Astrocyte (in vitro differentiated cells and primary cell): Measurements from ENCODE around the gene SLC35F6. TPM values are rescaled to one million over a fixed set of nuclear protein-coding genes. Genes with fewer than 3 reads are reported as not detected.
A peak's percentile ranks its signal among the peaks of the same experiment; 100 is the strongest.

ENCODE experiments used
- DNase-seq: peaks from one replicate; pipeline ENCODE4 v3.0.0-alpha.2; 2010; ENCODE audit warnings: low read depth
- FAIRE-seq: peaks from 2 replicates; lab custom pipeline; 2011; peaks lifted over from hg19 to GRCh38; lab: Jason Lieb, UNC
- H2AFZ ChIP-seq: 2 replicates; pipeline ENCODE4 v1.6.0; 2012; ENCODE audit warnings: low read depth, low read length, inconsistent platforms
- H3K27ac ChIP-seq: 2 replicates; pipeline ENCODE4 v1.5.1; 2011; ENCODE audit warnings: low read depth, low read length, inconsistent platforms
- H3K27me3 ChIP-seq: 2 replicates; pipeline ENCODE4 v1.6.0; 2011; ENCODE audit warnings: low read length, inconsistent platforms; ENCODE audit not compliant: insufficient read depth
- H3K36me3 ChIP-seq: 2 replicates; pipeline ENCODE4 v1.5.1; 2011; ENCODE audit warnings: low read length, inconsistent platforms; ENCODE audit not compliant: insufficient read depth
- H3K4me1 ChIP-seq: 2 replicates; pipeline ENCODE4 v1.5.1; 2011; ENCODE audit warnings: low read length, inconsistent platforms; ENCODE audit not compliant: insufficient read depth
- H3K4me2 ChIP-seq: 2 replicates; pipeline ENCODE4 v1.6.0; 2012; ENCODE audit warnings: low read length, inconsistent platforms
- H3K4me3 ChIP-seq: 2 replicates; pipeline ENCODE4 v1.5.1; 2011; ENCODE audit warnings: low read depth, mild to moderate bottlenecking, low read length, inconsistent platforms; ENCODE audit not compliant: insufficient read depth
- H3K79me2 ChIP-seq: 2 replicates; pipeline ENCODE4 v1.6.0; 2012; ENCODE audit warnings: mild to moderate bottlenecking, low read length, inconsistent platforms; ENCODE audit not compliant: insufficient read depth
- H3K9ac ChIP-seq: 2 replicates; pipeline ENCODE4 v1.6.0; 2012; ENCODE audit warnings: mild to moderate bottlenecking, low read length, inconsistent platforms
- H3K9me3 ChIP-seq: 2 replicates; pipeline ENCODE4 v1.5.1; 2012; ENCODE audit warnings: low read depth, mild to moderate bottlenecking, low read length, inconsistent platforms; ENCODE audit not compliant: insufficient read depth
- H4K20me1 ChIP-seq: 2 replicates; pipeline ENCODE4 v1.6.0; 2012; ENCODE audit warnings: low read length, inconsistent platforms; ENCODE audit not compliant: insufficient read depth
- H3K27ac Mint-ChIP-seq: one replicate; pipeline ENCODE4 v1.8.0; 2021; ENCODE audit warnings: mild to moderate bottlenecking, mixed read lengths; ENCODE audit not compliant: unreplicated experiment
- H3K27me3 Mint-ChIP-seq: one replicate; pipeline ENCODE4 v1.8.0; 2021; ENCODE audit warnings: low read depth, mixed read lengths; ENCODE audit not compliant: unreplicated experiment
- H3K36me3 Mint-ChIP-seq: one replicate; pipeline ENCODE4 v1.8.0; 2021; ENCODE audit warnings: low read depth, mixed read lengths; ENCODE audit not compliant: unreplicated experiment
- H3K4me1 Mint-ChIP-seq: one replicate; pipeline ENCODE4 v1.8.0; 2021; ENCODE audit warnings: low read depth, mixed read lengths; ENCODE audit not compliant: unreplicated experiment
- H3K4me3 Mint-ChIP-seq: one replicate; pipeline ENCODE4 v1.8.0; 2021; ENCODE audit warnings: mild to moderate bottlenecking, moderate library complexity, mixed read lengths; ENCODE audit not compliant: unreplicated experiment
- H3K9me3 Mint-ChIP-seq: one replicate; pipeline ENCODE4 v1.8.0; 2021; ENCODE audit warnings: mild to moderate bottlenecking, mixed read lengths; ENCODE audit not compliant: unreplicated experiment
- EZH2 ChIP-seq: IDR thresholded peaks from 2 replicates; pipeline ENCODE4 v1.6.1; 2012; ENCODE audit warnings: mild to moderate bottlenecking, low read length, inconsistent platforms; ENCODE audit not compliant: insufficient read depth
- total RNA-seq: library from RNA; stranded (reverse); gene quantifications from 2 replicates; pipeline ENCODE4 v1.2.1, GENCODE V29; 2021
- TF ChIP-seq, protein P1 (sequence below): IDR thresholded peaks from 2 replicates; pipeline ENCODE4 v1.5.1; 2011; ENCODE audit warnings: low read depth, mild to moderate bottlenecking, inconsistent platforms, low read length, moderate library complexity; ENCODE audit not compliant: insufficient read depth

The SLC35F6 gene
- total RNA-seq, 1 donor from 2014 or later = 41.9 TPM

- H3K4me1 ChIP-seq = peaks cover 9% of the 10 kb centered on the region
- Mint-ChIP-seq H3K36me3 (no peaks in the 10 kb centered on the region), H3K9me3 (no peaks in the 10 kb centered on the region), H3K4me1 (peaks cover 7% of the 10 kb centered on the region), H3K4me3 (no peak overlapping the region), H3K27me3 (peaks cover 32% of the 10 kb centered on the region), H3K27ac (no peak overlapping the region)
- no peak overlapping the region for H3K4me2 ChIP-seq
- H3K4me3 ChIP-seq = no peak overlapping the region
- H2AFZ ChIP-seq = no peak overlapping the region
- H3K36me3 ChIP-seq = no peaks in the 10 kb centered on the region
- H3K27ac ChIP-seq = no peak overlapping the region
- FAIRE-seq (no peak), DNase-seq (no peak)
- H3K79me2 ChIP-seq = no peaks in the 10 kb centered on the region
- no peak overlapping the region for H3K9ac ChIP-seq
- no peaks in the 10 kb centered on the region for H3K9me3 ChIP-seq
- no peaks in the 10 kb centered on the region for H4K20me1 ChIP-seq
- no peak for TF ChIP-seq EZH2
- TF ChIP-seq, protein P1, sequence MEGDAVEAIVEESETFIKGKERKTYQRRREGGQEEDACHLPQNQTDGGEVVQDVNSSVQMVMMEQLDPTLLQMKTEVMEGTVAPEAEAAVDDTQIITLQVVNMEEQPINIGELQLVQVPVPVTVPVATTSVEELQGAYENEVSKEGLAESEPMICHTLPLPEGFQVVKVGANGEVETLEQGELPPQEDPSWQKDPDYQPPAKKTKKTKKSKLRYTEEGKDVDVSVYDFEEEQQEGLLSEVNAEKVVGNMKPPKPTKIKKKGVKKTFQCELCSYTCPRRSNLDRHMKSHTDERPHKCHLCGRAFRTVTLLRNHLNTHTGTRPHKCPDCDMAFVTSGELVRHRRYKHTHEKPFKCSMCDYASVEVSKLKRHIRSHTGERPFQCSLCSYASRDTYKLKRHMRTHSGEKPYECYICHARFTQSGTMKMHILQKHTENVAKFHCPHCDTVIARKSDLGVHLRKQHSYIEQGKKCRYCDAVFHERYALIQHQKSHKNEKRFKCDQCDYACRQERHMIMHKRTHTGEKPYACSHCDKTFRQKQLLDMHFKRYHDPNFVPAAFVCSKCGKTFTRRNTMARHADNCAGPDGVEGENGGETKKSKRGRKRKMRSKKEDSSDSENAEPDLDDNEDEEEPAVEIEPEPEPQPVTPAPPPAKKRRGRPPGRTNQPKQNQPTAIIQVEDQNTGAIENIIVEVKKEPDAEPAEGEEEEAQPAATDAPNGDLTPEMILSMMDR = no peak
- H3K27me3 ChIP-seq = peaks cover 2% of the 10 kb centered on the region
Observed at GRCh38 chr2:26733413-26733812, 30.7 kb upstream of the SLC35F6 start.

DNA sequence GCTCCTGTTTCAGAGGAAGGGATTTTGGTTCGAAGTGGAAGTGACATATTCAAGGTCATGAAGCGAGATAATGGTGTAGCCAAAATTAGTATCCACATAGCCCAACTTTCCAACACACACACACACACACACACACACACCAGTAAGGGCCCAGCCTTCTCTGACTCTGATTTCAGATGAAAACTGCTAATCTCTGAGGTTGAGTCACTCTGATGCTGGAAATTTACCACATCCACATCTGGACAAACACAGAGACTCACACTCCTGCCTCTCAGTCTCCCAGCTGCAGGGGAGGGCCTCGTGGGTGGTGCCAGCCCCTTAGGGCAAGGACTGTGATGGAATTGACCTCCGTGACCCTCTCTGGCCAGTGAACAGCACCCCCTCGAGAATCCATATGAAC, 29.0 kb upstream of the SLC35F6 start:
- H4K20me1 ChIP-seq = no peaks in the 10 kb centered on the region
- no peak for TF ChIP-seq EZH2
- TF ChIP-seq, protein P1 = no peak
- no peaks in the 10 kb centered on the region for H3K9me3 Mint-ChIP-seq
- no peaks in the 10 kb centered on the region for H3K36me3 Mint-ChIP-seq
- no peak overlapping the region for H3K4me3 ChIP-seq
- peaks cover 7% of the 10 kb centered on the region for H3K4me1 Mint-ChIP-seq
- H3K27me3 ChIP-seq = peaks cover 2% of the 10 kb centered on the region
- peak overlapping the region; percentile 1 for H3K27ac Mint-ChIP-seq
- FAIRE-seq (peak; percentile 75), DNase-seq (peak; percentile 93)
- no peak overlapping the region for H3K27ac ChIP-seq
- no peak overlapping the region for H3K9ac ChIP-seq
- H3K4me2 ChIP-seq = peak overlapping the region; percentile 33
- H3K4me3 Mint-ChIP-seq = no peak overlapping the region
- H3K9me3 ChIP-seq = no peaks in the 10 kb centered on the region
- H3K27me3 Mint-ChIP-seq = peaks cover 25% of the 10 kb centered on the region
- H3K79me2 ChIP-seq = no peaks in the 10 kb centered on the region
- H3K4me1 ChIP-seq = peaks cover 9% of the 10 kb centered on the region
- no peak overlapping the region for H2AFZ ChIP-seq
- no peaks in the 10 kb centered on the region for H3K36me3 ChIP-seq

DNA sequence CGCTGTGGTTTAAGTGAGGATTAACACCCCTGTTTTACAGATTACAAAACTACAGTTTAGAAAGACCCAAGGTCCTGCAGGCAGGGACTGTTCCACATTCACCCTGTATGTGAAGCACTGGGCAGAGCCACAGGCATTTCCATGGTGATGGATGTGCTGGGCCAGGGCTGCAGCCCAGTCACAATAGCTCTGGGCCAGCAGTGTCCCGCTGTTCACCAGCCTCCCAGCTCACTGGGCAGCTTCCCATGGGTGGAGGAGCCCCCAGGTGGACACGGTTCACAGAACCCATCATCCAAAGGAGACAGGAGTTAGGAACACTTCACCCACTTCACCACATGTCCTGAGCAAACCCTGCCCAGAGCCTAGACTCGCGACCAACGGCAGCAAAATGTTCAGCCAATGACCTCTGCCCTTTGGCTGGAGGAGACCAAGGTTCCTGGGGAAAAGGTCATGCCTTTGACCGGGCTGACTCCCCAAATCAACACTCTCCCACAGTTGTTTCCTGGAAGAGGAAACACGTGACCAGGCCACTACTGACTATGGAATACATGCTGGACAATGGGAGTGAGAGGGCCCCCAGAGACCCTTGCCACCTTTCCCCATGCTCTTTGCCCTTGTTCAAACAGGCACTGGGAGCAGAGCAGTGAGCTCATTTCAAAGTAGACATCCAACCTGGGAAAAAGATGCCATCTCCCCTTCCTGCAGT, 28.0 kb upstream of the SLC35F6 start:
- Histone ChIP-seq H3K36me3 (no peaks in the 10 kb centered on the region), H3K4me1 (peaks cover 9% of the 10 kb centered on the region), H3K9ac (no peak overlapping the region), H3K27me3 (peaks cover 2% of the 10 kb centered on the region), H4K20me1 (no peaks in the 10 kb centered on the region), H3K4me2 (no peak overlapping the region), H2AFZ (no peak overlapping the region), H3K9me3 (no peaks in the 10 kb centered on the region), H3K4me3 (no peak overlapping the region), H3K27ac (no peak overlapping the region), H3K79me2 (no peaks in the 10 kb centered on the region)
- H3K27ac Mint-ChIP-seq = no peak overlapping the region
- no peak overlapping the region for H3K4me3 Mint-ChIP-seq
- H3K4me1 Mint-ChIP-seq = peaks cover 7% of the 10 kb centered on the region
- no peak for TF ChIP-seq EZH2
- TF ChIP-seq, protein P1 = no peak
- no peaks in the 10 kb centered on the region for H3K9me3 Mint-ChIP-seq
- FAIRE-seq (no peak), DNase-seq (no peak)
- H3K36me3 Mint-ChIP-seq = no peaks in the 10 kb centered on the region
- H3K27me3 Mint-ChIP-seq = peaks cover 27% of the 10 kb centered on the region
